GM19023 (cell line): ENCODE results near the gene PSMD1.

ENCODE experiments used
- ATAC-seq: cut with Tn5 transposase; IDR thresholded peaks from one replicate; pipeline ENCODE4 v1.9.1; 2021; ENCODE audit warnings: mild to moderate bottlenecking, moderate library complexity; ENCODE audit not compliant: unreplicated experiment

Gene PSMD1

GRCh38 chr2:231198291-231199173, 141.9 kb downstream of the PSMD1 start, which contains the start of gene ARMC9:
ARMC9 (plus strand) TSS chr2:231198631; CDS start chr2:231206239, 7,608 bp downstream.
- ATAC-seq, result peak; percentile 99

- ATAC-seq, result no peak
These were observed 142.6 kb downstream of the PSMD1 start for GRCh38 chr2:231199219-231199618.

- no peak for ATAC-seq
These were observed 144.3 kb downstream of the PSMD1 start for GRCh38 chr2:231200805-231201474.

GRCh38 chr2:231201475-231201814, 144.8 kb downstream of the PSMD1 start:
- ATAC-seq, result no peak

GRCh38 chr2:231203087-231203486, 146.4 kb downstream of the PSMD1 start:
- no peak for ATAC-seq

- no peak for ATAC-seq
These were observed 147.5 kb downstream of the PSMD1 start for GRCh38 chr2:231204146-231204545.

- ATAC-seq, result no peak
These were observed 147.9 kb downstream of the PSMD1 start for GRCh38 chr2:231204581-231204980.

- ATAC-seq, result no peak
These were observed 151.1 kb downstream of the PSMD1 start for GRCh38 chr2:231207734-231208133.

GRCh38 chr2:231210782-231211181, 154.1 kb downstream of the PSMD1 start:
- ATAC-seq, result no peak

- no peak for ATAC-seq
These were observed 154.8 kb downstream of the PSMD1 start for GRCh38 chr2:231211486-231211885.

- ATAC-seq, result no peak
These were observed 155.7 kb downstream of the PSMD1 start for GRCh38 chr2:231212329-231212845.

GRCh38 chr2:231213931-231214642, 157.4 kb downstream of the PSMD1 start:
- ATAC-seq, result no peak

GRCh38 chr2:231218366-231218765, 161.7 kb downstream of the PSMD1 start:
- no peak for ATAC-seq

- ATAC-seq, result no peak
These were observed 162.6 kb downstream of the PSMD1 start for GRCh38 chr2:231219289-231219688.

GRCh38 chr2:231221761-231222160, 165.1 kb downstream of the PSMD1 start:
- no peak for ATAC-seq
